SH-SY5Y (cell line): ENCODE measurements around the gene ARL6IP5.

ENCODE experiments used
- GATA2 ChIP-seq: IDR thresholded peaks from 2 replicates; pipeline ENCODE4 v1.6.1; 2011; ENCODE audit warnings: mild to moderate bottlenecking, low read depth, low read length
- GATA3 ChIP-seq: IDR thresholded peaks from 2 replicates; pipeline ENCODE4 v1.6.1; 2011; ENCODE audit warnings: low read depth, mild to moderate bottlenecking, low read length, moderate library complexity

DNA sequence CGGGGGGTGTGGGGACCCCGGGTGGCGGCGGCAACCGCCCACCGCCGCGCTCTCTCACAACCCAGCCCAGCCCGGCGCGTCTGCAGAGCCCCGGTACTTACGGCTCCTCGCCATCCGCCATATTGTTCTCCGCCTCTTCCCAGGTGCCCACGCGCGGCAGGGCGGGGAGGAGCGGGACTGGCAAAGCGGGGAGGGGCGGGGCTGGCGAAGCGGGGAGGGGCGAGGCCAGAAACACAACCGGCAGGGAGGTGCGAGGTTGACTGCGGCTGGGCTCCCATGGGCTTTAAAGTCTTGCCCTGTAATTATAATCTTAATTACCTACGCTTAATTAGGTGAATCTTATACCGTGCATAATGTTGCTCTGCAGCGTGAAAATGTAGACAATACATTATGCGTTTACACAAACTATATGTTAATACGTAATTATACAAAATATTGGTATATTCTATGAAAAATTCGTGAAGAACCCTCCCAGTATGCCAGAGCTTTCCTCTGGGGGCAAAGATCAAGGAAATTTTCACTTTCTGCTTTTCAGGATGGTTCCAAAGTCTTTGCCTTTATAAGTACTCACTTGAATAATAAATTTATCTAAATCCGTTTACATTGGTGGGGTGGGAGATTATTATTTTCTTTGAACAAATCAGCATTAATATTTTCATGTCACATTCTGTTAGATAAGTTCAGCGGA lies 4.4 kb upstream of the ARL6IP5 start, which contains the start of gene UBA3:
- TF ChIP-seq GATA2 (no peak), GATA3 (no peak)
